Epithelial cell of proximal tubule (primary cell): Measurements from ENCODE around the gene PNLIPRP2. TPM values are rescaled to one million over a fixed set of nuclear protein-coding genes. Genes with fewer than 3 reads are reported as not detected.

Experiments
- DNase-seq: peaks from one replicate; pipeline ENCODE4 v3.0.0-alpha.2; 2011; ENCODE audit warnings: low read depth
- H3K4me3 ChIP-seq: 2 replicates; pipeline ENCODE4 v1.5.1; 2011; ENCODE audit warnings: low read depth, mild to moderate bottlenecking, low read length
- CTCF ChIP-seq: conservative IDR thresholded peaks from 2 replicates; pipeline ENCODE4 v1.5.1; 2012; ENCODE audit warnings: low read depth, mild to moderate bottlenecking, low read length
- total RNA-seq: library from RNA; depleted of rRNA; stranded (reverse); fragments of >200 nt; gene quantifications from 2 replicates; pipeline ENCODE4 v1.2.3, GENCODE V29; 2015

Gene PNLIPRP2
- total RNA-seq, 1 donor from 2014 or later, result not detected

- H3K4me3 ChIP-seq, result no peak overlapping the region
- TF ChIP-seq CTCF, result no peak
- DNase-seq, result no peak
These were observed 55.4 kb downstream of the PNLIPRP2 start for GRCh38 chr10:116676118-116676517.

- TF ChIP-seq CTCF, result no peak
- no peak for DNase-seq
- no peak overlapping the region for H3K4me3 ChIP-seq
These were observed 55.9 kb downstream of the PNLIPRP2 start for GRCh38 chr10:116676633-116677032.

- DNase-seq, result no peak
- H3K4me3 ChIP-seq, result no peak overlapping the region
- no peak for TF ChIP-seq CTCF
These were observed 58.6 kb downstream of the PNLIPRP2 start for GRCh38 chr10:116679351-116679750.

- no peak overlapping the region for H3K4me3 ChIP-seq
- no peak for TF ChIP-seq CTCF
- peak; percentile 49 for DNase-seq
These were observed 62.4 kb downstream of the PNLIPRP2 start for GRCh38 chr10:116683166-116683565.

- TF ChIP-seq CTCF, result no peak
- DNase-seq, result no peak
These were observed 63.1 kb downstream of the PNLIPRP2 start for GRCh38 chr10:116683821-116684220.

GRCh38 chr10:116684781-116685180, 64.0 kb downstream of the PNLIPRP2 start:
- no peak overlapping the region for H3K4me3 ChIP-seq
- DNase-seq, result no peak
- no peak for TF ChIP-seq CTCF

More at GRCh38 chr10:116683821-116684220, 63.1 kb downstream of the PNLIPRP2 start:
- H3K4me3 ChIP-seq, result no peak overlapping the region

GRCh38 chr10:116685807-116686206, 65.1 kb downstream of the PNLIPRP2 start:
- no peak for DNase-seq
- no peak overlapping the region for H3K4me3 ChIP-seq
- no peak for TF ChIP-seq CTCF
